ENCODE results near the gene SCAPER.
"Not testable (repeated sequence)": the region's sequence is repeated elsewhere in the genome, so short reads cannot be mapped to it uniquely, and the experiment has no call there.

Gene SCAPER

GRCh38 chr15:76566276-76566675, 338.9 kb downstream of the SCAPER start:
- DNase-seq = no peak

- no peak for DNase-seq
These were observed 339.8 kb downstream of the SCAPER start for GRCh38 chr15:76565366-76565765.

GRCh38 chr15:76555247-76555646, 349.9 kb downstream of the SCAPER start:
- DNase-seq = no peak

GRCh38 chr15:76553564-76553963, 351.6 kb downstream of the SCAPER start:
- no peak for DNase-seq

GRCh38 chr15:76553102-76553501, 352.0 kb downstream of the SCAPER start:
- DNase-seq = no peak

- no peak for DNase-seq
These were observed 358.3 kb downstream of the SCAPER start for GRCh38 chr15:76546805-76547204.

GRCh38 chr15:76533995-76534394, 371.1 kb downstream of the SCAPER start:
- no peak for DNase-seq

- no peak for DNase-seq
These were observed 371.9 kb downstream of the SCAPER start for GRCh38 chr15:76533060-76533820.

GRCh38 chr15:76529911-76530310, 375.2 kb downstream of the SCAPER start:
- no peak for DNase-seq

- no peak for DNase-seq
These were observed 379.0 kb downstream of the SCAPER start for GRCh38 chr15:76526111-76526510.

- no peak for DNase-seq
These were observed 387.2 kb downstream of the SCAPER start for GRCh38 chr15:76517910-76518309.

- no peak for DNase-seq
These were observed 390.9 kb downstream of the SCAPER start for GRCh38 chr15:76514282-76514681.

GRCh38 chr15:76512971-76513370, 392.2 kb downstream of the SCAPER start:
- no peak for DNase-seq

- not testable (repeated sequence) for DNase-seq
These were observed 394.5 kb downstream of the SCAPER start for GRCh38 chr15:76510663-76511062.

GRCh38 chr15:76503804-76504203, 401.3 kb downstream of the SCAPER start:
- no peak for DNase-seq

- DNase-seq = no peak
These were observed 402.0 kb downstream of the SCAPER start for GRCh38 chr15:76503121-76503520.

- DNase-seq = no peak
These were observed 402.5 kb downstream of the SCAPER start for GRCh38 chr15:76502678-76503077.

GRCh38 chr15:76502185-76502584, 403.0 kb downstream of the SCAPER start:
- DNase-seq = not testable (repeated sequence)

- no peak for DNase-seq
These were observed 403.4 kb downstream of the SCAPER start for GRCh38 chr15:76501726-76502125.

- DNase-seq = no peak
These were observed 404.1 kb downstream of the SCAPER start for GRCh38 chr15:76501011-76501410.

- no peak for DNase-seq
These were observed 409.7 kb downstream of the SCAPER start for GRCh38 chr15:76495487-76495886.

GRCh38 chr15:76492538-76492937, 412.6 kb downstream of the SCAPER start:
- DNase-seq = no peak

- DNase-seq = no peak
These were observed 421.4 kb downstream of the SCAPER start for GRCh38 chr15:76483752-76484151.

- DNase-seq = no peak
These were observed 422.1 kb downstream of the SCAPER start for GRCh38 chr15:76483018-76483417.

GRCh38 chr15:76480267-76480666, 424.9 kb downstream of the SCAPER start:
- DNase-seq = no peak
